HG03575 (cell line): Measurements from ENCODE around the gene ADAM19.
"Not testable (repeated sequence)": the region's sequence is repeated elsewhere in the genome, so short reads cannot be mapped to it uniquely, and the experiment has no call there.

Experiments used
- ATAC-seq: cut with Tn5 transposase; IDR thresholded peaks from one replicate; pipeline ENCODE4 v1.9.1; 2021; ENCODE audit not compliant: unreplicated experiment, insufficient number of reproducible peaks, low FRiP score; ENCODE audit errors: extremely low read depth

ADAM19 gene

GRCh38 chr5:157504053-157504452 lies 71.5 kb downstream of the ADAM19 start:
- ATAC-seq: no peak

- peak; percentile 66 for ATAC-seq
Measured at GRCh38 chr5:157502143-157502647, 73.4 kb downstream of the ADAM19 start.

GRCh38 chr5:157497875-157498611 lies 77.5 kb downstream of the ADAM19 start:
- ATAC-seq: no peak

GRCh38 chr5:157496864-157497263 lies 78.7 kb downstream of the ADAM19 start:
- ATAC-seq: no peak

GRCh38 chr5:157494178-157494832 lies 81.3 kb downstream of the ADAM19 start:
- no peak for ATAC-seq

GRCh38 chr5:157492886-157493285 lies 82.7 kb downstream of the ADAM19 start:
- no peak for ATAC-seq

GRCh38 chr5:157491471-157491995 lies 84.0 kb downstream of the ADAM19 start:
- no peak for ATAC-seq

- no peak for ATAC-seq
Measured at GRCh38 chr5:157487358-157487757, 88.2 kb downstream of the ADAM19 start.

- ATAC-seq: no peak
Measured at GRCh38 chr5:157486861-157487260, 88.7 kb downstream of the ADAM19 start.

GRCh38 chr5:157486221-157486681 lies 89.3 kb downstream of the ADAM19 start:
- no peak for ATAC-seq

- ATAC-seq: no peak
Measured at GRCh38 chr5:157485811-157486210, 89.8 kb downstream of the ADAM19 start.

GRCh38 chr5:157485340-157485739 lies 90.2 kb downstream of the ADAM19 start:
- ATAC-seq: no peak

GRCh38 chr5:157484768-157485167 lies 90.8 kb downstream of the ADAM19 start:
- ATAC-seq: no peak

- not testable (repeated sequence) for ATAC-seq
Measured at GRCh38 chr5:157482702-157483101, 92.9 kb downstream of the ADAM19 start.

- ATAC-seq: no peak
Measured at GRCh38 chr5:157481666-157482065, 93.9 kb downstream of the ADAM19 start.

- ATAC-seq: no peak
Measured at GRCh38 chr5:157481265-157481664, 94.3 kb downstream of the ADAM19 start.

GRCh38 chr5:157479612-157480510 lies 95.7 kb downstream of the ADAM19 start:
- ATAC-seq: no peak

- ATAC-seq: no peak
Measured at GRCh38 chr5:157479166-157479565, 96.4 kb downstream of the ADAM19 start.

- no peak for ATAC-seq
Measured at GRCh38 chr5:157478726-157479125, 96.8 kb downstream of the ADAM19 start.
